Testis (tissue), 2 donors: Measurements from ENCODE around the gene SOCS4.

Experiments used
- POLR2A ChIP-seq: fragments of 450-650 bp; IDR thresholded peaks from one replicate; pipeline ENCODE4 v1.6.1; 2017; ENCODE audit warnings: antibody characterized with exemption, mild to moderate bottlenecking, moderate library complexity
- TF ChIP-seq, protein P1 (sequence below), 3 experiments: fragments of 450-650 bp in 2 of 3; fragments of 200-600 bp in 1 of 3; sonication (generic) in 1 of 3; IDR thresholded peaks; one replicate each; pipeline ENCODE4 v1.5.1; 2016 to 2019; ENCODE audit warnings: antibody characterized with exemption in 3 of 3, mild to moderate bottlenecking in 2 of 3, moderate library complexity in 1 of 3

- TF ChIP-seq POLR2A = no peak
- TF ChIP-seq, protein P1, sequence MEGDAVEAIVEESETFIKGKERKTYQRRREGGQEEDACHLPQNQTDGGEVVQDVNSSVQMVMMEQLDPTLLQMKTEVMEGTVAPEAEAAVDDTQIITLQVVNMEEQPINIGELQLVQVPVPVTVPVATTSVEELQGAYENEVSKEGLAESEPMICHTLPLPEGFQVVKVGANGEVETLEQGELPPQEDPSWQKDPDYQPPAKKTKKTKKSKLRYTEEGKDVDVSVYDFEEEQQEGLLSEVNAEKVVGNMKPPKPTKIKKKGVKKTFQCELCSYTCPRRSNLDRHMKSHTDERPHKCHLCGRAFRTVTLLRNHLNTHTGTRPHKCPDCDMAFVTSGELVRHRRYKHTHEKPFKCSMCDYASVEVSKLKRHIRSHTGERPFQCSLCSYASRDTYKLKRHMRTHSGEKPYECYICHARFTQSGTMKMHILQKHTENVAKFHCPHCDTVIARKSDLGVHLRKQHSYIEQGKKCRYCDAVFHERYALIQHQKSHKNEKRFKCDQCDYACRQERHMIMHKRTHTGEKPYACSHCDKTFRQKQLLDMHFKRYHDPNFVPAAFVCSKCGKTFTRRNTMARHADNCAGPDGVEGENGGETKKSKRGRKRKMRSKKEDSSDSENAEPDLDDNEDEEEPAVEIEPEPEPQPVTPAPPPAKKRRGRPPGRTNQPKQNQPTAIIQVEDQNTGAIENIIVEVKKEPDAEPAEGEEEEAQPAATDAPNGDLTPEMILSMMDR (IDR thresholded peaks at IDR 0.05) = no peak
These were observed 48.0 kb upstream of the SOCS4 start for GRCh38 chr14:54979039-54979438.
